ENCODE results near the gene TCF15. TPM values are rescaled to one million over a fixed set of nuclear protein-coding genes. Genes with fewer than 3 reads are reported as not detected.
"Not testable (repeated sequence)": the region's sequence is repeated elsewhere in the genome, so short reads cannot be mapped to it uniquely, and the experiment has no call there.

Gene TCF15
- total and polyA plus RNA-seq, 10 donors, result 0.06 to 0.22 (median 0.21) TPM; not detected in 7

DNA sequence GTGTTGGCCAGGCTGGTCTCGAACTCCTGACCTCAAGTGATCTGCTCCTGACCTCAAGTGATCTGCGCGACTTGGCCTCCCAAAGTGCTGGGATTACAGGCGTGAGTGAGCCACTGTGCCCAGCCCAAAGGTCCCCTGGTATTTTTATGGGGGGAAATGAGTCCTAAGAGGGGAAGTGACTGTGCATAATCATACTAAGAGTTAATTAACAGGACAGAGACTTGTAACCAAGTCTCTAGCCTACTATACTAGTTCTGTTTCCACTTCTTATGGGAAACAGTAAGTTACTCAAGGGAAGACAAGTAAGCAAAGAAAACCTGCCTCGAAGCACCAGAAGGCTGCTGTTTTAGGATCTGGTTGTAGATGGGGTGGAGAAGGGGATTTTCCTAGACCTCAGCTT, 27.9 kb downstream of the TCF15 start:
- H3K27ac ChIP-seq, result no peak overlapping the region

DNA sequence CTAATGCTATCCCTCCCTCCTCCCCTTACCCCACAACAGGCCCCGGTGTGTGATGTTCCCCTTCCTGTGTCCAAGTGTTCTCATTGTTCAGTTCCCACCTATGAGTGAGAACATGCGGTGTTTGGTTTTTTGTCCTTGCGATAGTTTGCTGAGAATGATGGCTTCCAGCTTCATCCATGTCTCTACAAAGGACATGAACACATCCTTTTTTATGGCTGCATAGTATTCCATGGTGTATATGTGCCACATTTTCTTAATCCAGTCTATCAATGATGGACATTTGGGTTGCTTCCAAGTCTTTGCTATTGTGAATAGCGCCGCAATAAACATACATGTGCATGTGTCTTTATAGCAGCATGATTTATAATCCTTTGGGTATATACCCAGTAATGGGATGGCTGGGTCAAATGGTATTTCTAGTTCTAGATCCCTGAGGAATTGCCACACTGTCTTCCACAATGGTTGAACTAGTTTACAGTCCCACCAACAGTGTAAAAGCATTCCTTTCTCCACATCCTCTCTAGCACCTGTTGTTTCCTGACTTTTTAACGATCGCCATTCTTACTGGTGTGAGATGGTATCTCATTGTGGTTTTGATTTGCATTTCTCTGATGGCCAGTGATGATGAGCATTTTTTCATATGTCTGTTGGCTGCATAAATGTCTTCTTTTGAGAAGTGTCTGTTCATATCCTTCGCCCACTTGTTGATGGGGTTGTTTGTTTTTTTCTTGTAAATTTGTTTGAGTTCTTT, 31.0 kb downstream of the TCF15 start:
- H3K4me1 ChIP-seq; H3K27ac ChIP-seq; intact Hi-C loops (cut with DNase I; ENCODE audit: low total_unique reads); DNase-seq; H3K9me3 ChIP-seq; H3K36me3 ChIP-seq; H3K4me3 ChIP-seq: not testable (repeated sequence)
- 76 to 82% (median 79%) methylated on average over 7 to 8 of the region's 8 CpGs for WGBS, 5 donors
- peaks cover 0 to 53% (median 8%) of the 10 kb centered on the region in 7 donors for H3K27me3 ChIP-seq (replicated peaks in 1 of 7)

More for the DNA sequence above, 27.9 kb downstream of the TCF15 start:
- TF ChIP-seq POLR2A (IDR thresholded peaks at IDR 0.05) (no peak), POLR2AphosphoS5 (IDR thresholded peaks at IDR 0.05) (no peak)
- TF ChIP-seq, protein P1, sequence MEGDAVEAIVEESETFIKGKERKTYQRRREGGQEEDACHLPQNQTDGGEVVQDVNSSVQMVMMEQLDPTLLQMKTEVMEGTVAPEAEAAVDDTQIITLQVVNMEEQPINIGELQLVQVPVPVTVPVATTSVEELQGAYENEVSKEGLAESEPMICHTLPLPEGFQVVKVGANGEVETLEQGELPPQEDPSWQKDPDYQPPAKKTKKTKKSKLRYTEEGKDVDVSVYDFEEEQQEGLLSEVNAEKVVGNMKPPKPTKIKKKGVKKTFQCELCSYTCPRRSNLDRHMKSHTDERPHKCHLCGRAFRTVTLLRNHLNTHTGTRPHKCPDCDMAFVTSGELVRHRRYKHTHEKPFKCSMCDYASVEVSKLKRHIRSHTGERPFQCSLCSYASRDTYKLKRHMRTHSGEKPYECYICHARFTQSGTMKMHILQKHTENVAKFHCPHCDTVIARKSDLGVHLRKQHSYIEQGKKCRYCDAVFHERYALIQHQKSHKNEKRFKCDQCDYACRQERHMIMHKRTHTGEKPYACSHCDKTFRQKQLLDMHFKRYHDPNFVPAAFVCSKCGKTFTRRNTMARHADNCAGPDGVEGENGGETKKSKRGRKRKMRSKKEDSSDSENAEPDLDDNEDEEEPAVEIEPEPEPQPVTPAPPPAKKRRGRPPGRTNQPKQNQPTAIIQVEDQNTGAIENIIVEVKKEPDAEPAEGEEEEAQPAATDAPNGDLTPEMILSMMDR (IDR thresholded peaks at IDR 0.05 in 8 of 11, conservative IDR thresholded peaks at IDR 0.05 in 3 of 11), result no peak
- Histone ChIP-seq H3K9me3 (no peaks in the 10 kb centered on the region), H3K36me3 (no peaks in the 10 kb centered on the region), H3K4me1 (no peaks in the 10 kb centered on the region), H3K27me3 (replicated peaks in 1 of 7) (peaks cover 0 to 55% (median 3%) of the 10 kb centered on the region in 7 donors), H3K4me3 (no peak overlapping the region)
- intact Hi-C loops (cut with DNase I; ENCODE audit: low total_unique reads), result no loop called here
- WGBS, 5 donors, result 57 to 67% (median 62%) methylated on average over 5 of the region's 5 CpGs
- no peak for DNase-seq

DNA sequence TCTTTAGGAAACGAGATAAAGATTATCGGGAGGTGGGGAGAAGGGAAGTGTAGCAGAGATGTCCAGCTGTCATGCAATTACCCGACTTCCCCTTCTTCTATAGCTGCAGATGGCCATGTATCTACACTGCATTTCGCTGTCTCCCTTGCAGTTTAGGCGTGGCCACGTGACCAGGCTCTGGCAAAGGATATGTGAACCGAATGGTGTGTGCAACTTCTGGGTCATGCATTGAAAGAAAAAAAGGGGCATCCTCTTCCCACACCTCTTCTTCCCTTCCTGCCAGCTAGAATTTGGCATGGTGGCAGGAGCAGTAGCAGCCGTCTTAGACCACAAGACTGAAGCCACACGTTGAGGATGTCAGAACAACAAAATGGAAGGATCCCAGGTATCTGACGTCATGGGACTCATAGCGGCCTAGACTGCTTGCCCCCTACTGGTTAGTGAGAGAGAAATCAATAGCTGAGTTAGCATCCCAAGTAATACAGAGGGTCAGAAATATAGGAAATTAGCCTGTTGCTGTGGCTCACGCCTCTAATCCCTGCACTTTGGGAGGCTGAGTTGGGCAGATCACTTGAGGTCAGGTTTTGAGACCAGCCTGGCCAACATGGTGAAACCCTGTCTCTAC, 32.8 kb downstream of the TCF15 start:
- no peak for DNase-seq
- Histone ChIP-seq H3K27me3 (replicated peaks in 1 of 7) (peaks cover 0 to 53% (median 13%) of the 10 kb centered on the region in 7 donors), H3K4me3 (no peak overlapping the region), H3K27ac (no peak overlapping the region), H3K4me1 (no peaks in the 10 kb centered on the region), H3K36me3 (no peaks in the 10 kb centered on the region), H3K9me3 (no peaks in the 10 kb centered on the region)
- WGBS, 5 donors, result 47 to 68% (median 51%) methylated on average over 12 of the region's 12 CpGs
- intact Hi-C loops (cut with DNase I; ENCODE audit: low total_unique reads), result no loop called here
- TF ChIP-seq POLR2AphosphoS5 (IDR thresholded peaks at IDR 0.05), result no peak
- TF ChIP-seq, protein P1 (IDR thresholded peaks at IDR 0.05 in 8 of 11, conservative IDR thresholded peaks at IDR 0.05 in 3 of 11), result no peak
- no peak for TF ChIP-seq POLR2A (IDR thresholded peaks at IDR 0.05)

DNA sequence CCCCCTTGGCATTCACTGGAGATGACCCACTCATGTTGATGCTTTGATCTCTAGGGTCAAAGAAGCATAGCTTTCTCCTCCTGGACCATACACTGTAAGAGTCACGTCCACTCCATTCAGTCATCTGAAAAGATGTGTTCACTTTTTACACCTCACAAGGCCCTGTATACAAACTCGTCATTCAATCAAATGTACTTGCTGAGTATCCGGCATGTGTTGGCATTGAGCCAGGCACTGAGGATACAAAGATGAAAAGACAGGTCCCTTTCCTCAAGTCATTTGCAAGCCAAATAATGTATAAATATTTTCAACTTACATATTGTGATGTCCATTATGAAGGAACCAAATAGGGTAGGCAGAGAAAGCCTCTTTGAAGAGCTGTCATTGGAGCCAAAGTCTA, 34.0 kb downstream of the TCF15 start:
- WGBS, 5 donors, result 60 to 78% (median 71%) methylated on average over 3 of the region's 3 CpGs
- peaks cover 0 to 9% (median 0%) of the 10 kb centered on the region in 6 donors for H3K4me1 ChIP-seq
- peaks cover 0 to 53% (median 18%) of the 10 kb centered on the region in 7 donors for H3K27me3 ChIP-seq (replicated peaks in 1 of 7)
- no peaks in the 10 kb centered on the region for H3K36me3 ChIP-seq
- TF ChIP-seq POLR2A (IDR thresholded peaks at IDR 0.05) (no peak), POLR2AphosphoS5 (IDR thresholded peaks at IDR 0.05) (no peak)
- TF ChIP-seq, protein P1 (IDR thresholded peaks at IDR 0.05 in 8 of 11, conservative IDR thresholded peaks at IDR 0.05 in 3 of 11), result no peak
- H3K27ac ChIP-seq, result no peak overlapping the region
- no peak overlapping the region for H3K4me3 ChIP-seq
- no peak for DNase-seq
- H3K9me3 ChIP-seq, result no peaks in the 10 kb centered on the region
- intact Hi-C loops (cut with DNase I; ENCODE audit: low total_unique reads), result no loop called here
